Large intestine (tissue), 3 donors: Measurements from ENCODE around the gene SLC18A3. TPM values are rescaled to one million over a fixed set of nuclear protein-coding genes. Genes with fewer than 3 reads are reported as not detected.

ENCODE experiments used
- DNase-seq, 2 donors: peaks; one replicate each; pipeline versions ENCODE4 v3.0.0 to v3.0.0-alpha.2; 2013
- H3K27ac ChIP-seq: one replicate; pipeline ENCODE4 v1.5.1; 2013; ENCODE audit warnings: low read length
- H3K27me3 ChIP-seq: 2 replicates; pipeline ENCODE4 v1.6.1; 2013; ENCODE audit warnings: low read length; ENCODE audit not compliant: control insufficient read depth, insufficient read depth
- H3K36me3 ChIP-seq: 2 replicates; pipeline ENCODE4 v1.6.1; 2013; ENCODE audit warnings: low read length; ENCODE audit not compliant: control insufficient read depth, insufficient read depth
- H3K4me1 ChIP-seq: one replicate; pipeline ENCODE4 v1.6.1; 2013; ENCODE audit warnings: low read length; ENCODE audit not compliant: control insufficient read depth, insufficient read depth
- H3K4me3 ChIP-seq: one replicate; pipeline ENCODE4 v1.5.1; 2013; ENCODE audit warnings: low read length
- H3K9me3 ChIP-seq: one replicate; pipeline ENCODE4 v1.6.1; 2013; ENCODE audit warnings: mild to moderate bottlenecking, low read depth, low read length, moderate library complexity; ENCODE audit not compliant: control insufficient read depth
- WGBS: methylation state at CpG from one replicate; pipeline ENCODE4 v1.1.5; 2013; ENCODE audit warnings: low lambda C conversion rate; ENCODE audit not compliant: insufficient coverage; 5-methylcytosine and 5-hydroxymethylcytosine counted together
- polyA plus RNA-seq: library from polyadenylated mRNA; unstranded; fragments of 120-200 nt; gene quantifications from one replicate; pipeline ENCODE4 v1.2.1, GENCODE V29; 2013

SLC18A3 gene
- polyA plus RNA-seq, 1 donor, result 3.5 TPM

DNA sequence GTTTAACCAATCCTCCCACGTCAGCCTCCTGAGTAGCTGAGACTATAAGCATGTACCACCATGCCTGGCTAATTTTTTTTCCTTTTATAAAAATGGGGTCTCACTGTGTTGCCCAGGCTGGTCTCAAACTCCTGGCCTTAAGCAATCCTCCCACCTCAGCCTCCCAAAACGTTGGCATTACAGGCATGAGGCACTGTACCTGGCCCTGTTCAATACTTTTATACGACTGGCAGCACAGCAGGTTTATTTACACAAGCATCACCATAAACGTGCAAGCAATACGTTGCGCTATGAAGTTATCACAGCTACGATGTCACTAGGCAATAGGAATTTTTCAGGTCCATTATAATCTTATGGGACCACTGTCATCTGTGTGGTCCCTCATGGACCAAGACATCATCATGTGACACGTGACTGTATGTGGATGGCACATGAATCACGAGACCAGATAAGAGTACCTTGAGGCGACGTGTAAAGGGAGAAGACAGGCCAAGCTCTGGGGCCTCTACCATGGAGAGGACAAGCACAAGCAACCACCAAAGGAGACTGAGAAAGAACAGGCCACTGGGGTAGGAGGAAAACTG is 34.5 kb upstream of the SLC18A3 start:
- no peaks in the 10 kb centered on the region for H3K9me3 ChIP-seq
- WGBS, result 100% methylated on average over 1 of the region's 11 CpGs
- H3K27me3 ChIP-seq, result peaks cover 4% of the 10 kb centered on the region
- H3K4me1 ChIP-seq, result no peaks in the 10 kb centered on the region
- no peak overlapping the region for H3K4me3 ChIP-seq
- H3K27ac ChIP-seq, result no peak overlapping the region
- no peak for DNase-seq
- H3K36me3 ChIP-seq, result no peaks in the 10 kb centered on the region

DNA sequence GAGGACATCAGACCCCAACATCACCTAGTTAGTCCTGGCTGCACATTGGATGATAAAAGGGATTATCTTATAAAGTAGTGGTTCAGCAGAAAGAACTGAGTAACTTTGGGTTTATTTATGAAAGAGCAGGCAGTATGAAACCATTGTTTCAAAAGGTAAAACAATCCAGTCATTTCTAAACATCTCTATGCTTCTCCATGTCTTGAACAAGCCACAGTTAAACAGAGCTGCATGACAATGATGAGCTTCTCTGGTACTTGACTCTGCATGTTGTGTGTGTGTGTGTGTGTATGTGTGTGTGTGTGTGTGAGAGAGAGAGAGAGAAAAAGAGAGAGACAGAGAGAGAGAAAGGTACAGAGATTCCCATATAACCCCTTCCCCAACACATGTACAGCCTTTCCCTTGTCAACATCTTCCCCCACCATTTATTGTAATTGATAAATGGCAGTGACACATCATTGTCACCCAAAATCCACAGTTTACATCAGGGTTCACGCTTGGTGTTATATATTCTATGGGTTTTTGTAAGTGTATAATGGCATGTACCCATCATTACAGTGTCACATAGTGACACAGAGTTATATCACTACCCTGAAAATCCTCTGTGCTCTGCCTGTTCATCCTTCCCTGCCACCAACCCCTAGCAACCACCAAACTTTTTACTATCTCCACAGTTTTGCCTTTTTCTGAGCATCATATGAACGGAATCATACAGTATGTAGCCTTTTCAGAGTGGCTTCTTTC is 32.8 kb upstream of the SLC18A3 start:
- WGBS, result no CpG with 5 or more reads among the region's 2 CpGs
- DNase-seq, result no peak
- Histone ChIP-seq H3K27ac (no peak overlapping the region), H3K9me3 (no peaks in the 10 kb centered on the region), H3K4me3 (no peak overlapping the region), H3K36me3 (no peaks in the 10 kb centered on the region), H3K4me1 (no peaks in the 10 kb centered on the region), H3K27me3 (peaks cover 3% of the 10 kb centered on the region)

DNA sequence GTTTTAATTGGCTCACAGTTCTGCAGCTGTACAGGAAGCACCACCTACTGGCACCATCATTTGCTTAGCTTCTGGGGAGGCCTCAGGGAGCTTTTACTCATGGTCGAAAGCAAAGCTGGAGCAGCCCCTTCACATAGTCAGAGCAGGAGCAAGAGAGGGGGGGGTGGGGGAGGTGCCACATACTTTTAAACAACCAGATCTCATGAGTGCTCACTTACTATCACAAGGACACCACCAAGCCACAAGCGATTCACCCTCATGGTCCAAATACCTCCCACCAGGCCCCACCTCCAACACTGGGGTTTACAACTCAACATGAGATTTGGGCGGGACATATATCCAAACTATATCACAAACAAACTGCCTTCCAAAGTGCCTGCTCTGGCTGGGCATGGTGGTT is 31.7 kb upstream of the SLC18A3 start:
- Histone ChIP-seq H3K27me3 (no peaks in the 10 kb centered on the region), H3K4me3 (no peak overlapping the region), H3K4me1 (no peaks in the 10 kb centered on the region), H3K36me3 (no peaks in the 10 kb centered on the region), H3K9me3 (no peaks in the 10 kb centered on the region), H3K27ac (no peak overlapping the region)
- DNase-seq, result no peak
- WGBS, result no CpG with 5 or more reads among the region's 3 CpGs

DNA sequence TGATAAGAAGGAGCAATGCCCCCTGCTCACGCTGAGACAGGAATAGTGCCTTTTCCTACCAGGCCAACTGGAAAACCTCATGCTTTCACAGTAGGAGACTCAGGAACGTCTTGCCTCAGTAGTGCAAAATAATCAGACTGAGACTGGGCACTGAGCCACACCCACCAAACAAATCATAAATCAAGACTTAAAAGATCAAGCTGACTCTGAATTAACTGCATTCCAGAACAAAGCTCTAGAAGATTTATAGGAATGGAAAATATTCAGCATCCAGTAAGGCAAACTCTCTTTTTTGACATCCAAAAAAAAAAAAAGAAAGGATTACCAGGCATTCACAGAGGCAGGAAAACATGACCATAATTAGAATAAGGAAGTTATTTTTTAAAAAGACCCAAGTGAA is 30.5 kb upstream of the SLC18A3 start:
- Histone ChIP-seq H3K27me3 (no peaks in the 10 kb centered on the region), H3K4me3 (no peak overlapping the region), H3K36me3 (no peaks in the 10 kb centered on the region), H3K9me3 (no peaks in the 10 kb centered on the region), H3K4me1 (no peaks in the 10 kb centered on the region), H3K27ac (no peak overlapping the region)
- DNase-seq, result no peak
- WGBS, result no CpG with 5 or more reads among the region's 2 CpGs

DNA sequence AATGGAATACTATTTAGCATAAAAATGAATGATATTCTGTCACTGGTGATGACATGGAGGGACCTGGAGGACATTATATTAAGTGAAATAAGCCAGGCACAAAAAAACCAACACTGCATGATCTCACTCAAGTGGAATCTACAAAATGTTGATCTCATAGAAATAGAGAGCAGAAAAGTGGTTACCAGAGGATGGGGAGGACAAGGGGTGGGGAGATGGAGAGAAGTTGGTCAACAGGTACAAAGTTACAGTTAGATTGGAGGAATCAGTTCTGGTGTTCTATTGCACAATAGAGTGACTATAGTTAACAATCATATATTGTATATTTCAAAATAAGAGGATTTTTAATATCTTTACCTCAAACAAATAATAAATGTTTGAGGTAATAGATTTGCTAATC is 24.7 kb upstream of the SLC18A3 start:
- no peak for DNase-seq
- Histone ChIP-seq H3K9me3 (no peaks in the 10 kb centered on the region), H3K27me3 (peaks cover 4% of the 10 kb centered on the region), H3K27ac (no peak overlapping the region), H3K4me3 (no peak overlapping the region), H3K36me3 (no peaks in the 10 kb centered on the region), H3K4me1 (no peaks in the 10 kb centered on the region)

DNA sequence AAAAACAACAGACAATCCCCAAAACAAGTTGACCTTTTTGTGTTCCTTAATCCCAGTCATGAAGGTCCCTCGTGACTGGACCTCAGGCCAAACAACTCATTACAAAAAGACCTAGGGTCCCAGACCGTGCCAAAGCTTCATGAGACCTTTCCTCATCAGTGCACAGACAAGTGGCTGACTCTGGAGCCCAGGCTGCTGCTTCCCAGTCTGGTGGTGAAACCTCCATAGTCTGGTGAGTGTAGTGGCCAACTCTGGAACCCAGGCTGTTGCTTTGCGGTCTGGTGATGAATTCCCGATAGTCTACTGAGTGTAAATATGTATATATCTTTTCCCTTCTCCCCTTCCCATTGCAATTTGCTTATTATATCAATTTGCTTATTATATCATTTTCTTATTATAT is 22.1 kb upstream of the SLC18A3 start:
- Histone ChIP-seq H3K27me3 (peaks cover 6% of the 10 kb centered on the region), H3K9me3 (no peaks in the 10 kb centered on the region), H3K4me3 (no peak overlapping the region), H3K4me1 (no peaks in the 10 kb centered on the region), H3K27ac (no peak overlapping the region), H3K36me3 (no peaks in the 10 kb centered on the region)
- no peak for DNase-seq
- WGBS, result 86% methylated on average over 1 of the region's 4 CpGs

DNA sequence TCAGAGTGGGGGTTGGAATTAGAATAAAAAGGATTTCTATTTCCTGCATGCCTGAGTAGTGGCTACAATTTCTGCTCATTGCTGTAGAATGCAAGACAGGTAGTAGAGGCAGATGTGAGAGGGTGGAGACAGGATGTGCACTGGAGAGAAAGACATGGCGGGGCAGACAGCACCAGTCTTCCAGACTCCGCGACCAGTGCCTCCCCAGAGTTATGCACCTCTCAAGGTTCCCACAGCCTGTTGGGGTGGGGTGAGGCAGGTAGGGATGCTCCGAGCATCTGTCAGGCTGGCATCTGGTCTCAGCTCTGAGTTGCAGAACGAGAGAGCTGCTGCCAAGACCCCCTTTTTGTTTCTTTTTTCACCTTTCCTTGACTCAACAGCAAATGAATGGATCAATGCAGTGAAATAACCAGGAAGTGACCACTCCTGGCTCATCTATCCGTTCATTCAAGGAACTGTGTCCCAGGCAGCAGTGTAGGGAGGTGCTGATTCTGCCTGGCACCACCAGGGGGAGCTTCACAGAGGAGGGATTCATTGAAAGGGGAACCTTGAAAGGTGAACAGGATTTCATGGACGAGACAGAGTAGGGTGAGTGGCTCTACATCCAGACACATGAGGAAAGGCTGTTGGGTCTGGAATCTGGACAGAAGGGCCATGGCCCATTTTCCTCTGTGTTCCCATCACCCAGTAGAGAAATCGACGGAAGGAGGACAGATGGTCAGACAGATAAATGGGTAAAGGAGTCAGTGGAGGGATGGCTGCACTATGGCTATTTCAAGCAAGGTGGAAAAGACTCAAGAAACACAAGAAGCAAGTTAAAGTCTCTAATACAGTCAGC is 17.2 kb upstream of the SLC18A3 start:
- 40% methylated on average over 1 of the region's 9 CpGs for WGBS
- no peak overlapping the region for H3K4me3 ChIP-seq

DNA sequence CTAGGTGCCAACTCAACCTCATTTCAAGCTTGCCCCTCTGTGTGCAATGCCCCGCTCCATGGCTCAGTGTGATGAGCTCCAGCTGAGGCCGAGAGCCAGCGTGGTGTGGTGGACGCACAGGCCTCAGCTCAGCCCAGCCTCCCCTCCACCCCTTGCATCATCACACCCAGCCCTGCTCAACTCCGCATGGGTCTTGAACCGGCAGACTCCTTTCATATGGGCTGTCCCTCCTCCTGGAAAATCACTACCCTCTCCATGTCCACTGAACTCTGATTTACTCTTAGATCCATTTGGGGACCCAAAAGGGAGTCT is 16.6 kb upstream of the SLC18A3 start:
- Histone ChIP-seq H3K27me3 (peaks cover 6% of the 10 kb centered on the region), H3K4me3 (no peak overlapping the region), H3K9me3 (no peaks in the 10 kb centered on the region), H3K4me1 (no peaks in the 10 kb centered on the region), H3K27ac (no peak overlapping the region), H3K36me3 (no peaks in the 10 kb centered on the region)
- no CpG with 5 or more reads among the region's 6 CpGs for WGBS
- no peak for DNase-seq

More for the DNA sequence above, 17.2 kb upstream of the SLC18A3 start:
- H3K27ac ChIP-seq, result no peak overlapping the region
- peak; percentile 38 to 45 for DNase-seq
- H3K4me1 ChIP-seq, result no peaks in the 10 kb centered on the region
- H3K36me3 ChIP-seq, result no peaks in the 10 kb centered on the region
- H3K27me3 ChIP-seq, result peaks cover 6% of the 10 kb centered on the region
- no peaks in the 10 kb centered on the region for H3K9me3 ChIP-seq

DNA sequence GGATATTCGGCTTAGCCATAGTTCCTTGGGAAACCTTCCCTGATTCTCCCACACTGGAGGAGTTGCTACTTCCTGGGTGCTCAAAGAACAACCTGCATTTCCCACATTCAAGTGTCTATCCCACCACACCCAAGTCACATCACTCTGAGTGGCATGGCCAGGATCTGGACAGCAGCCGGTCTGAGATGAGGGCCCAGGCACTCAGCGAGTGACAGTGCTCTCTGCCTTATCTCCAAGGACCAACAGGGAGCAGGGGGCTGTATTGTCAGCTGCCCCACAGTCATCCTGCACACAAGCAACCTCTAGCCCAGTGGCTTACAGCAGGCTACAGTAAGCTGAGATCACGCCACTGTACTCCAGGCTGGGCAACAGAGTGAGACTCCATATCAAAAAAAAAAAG is 16.1 kb upstream of the SLC18A3 start:
- Histone ChIP-seq H3K9me3 (no peaks in the 10 kb centered on the region), H3K36me3 (no peaks in the 10 kb centered on the region), H3K4me3 (no peak overlapping the region), H3K4me1 (no peaks in the 10 kb centered on the region), H3K27me3 (peaks cover 6% of the 10 kb centered on the region), H3K27ac (no peak overlapping the region)
- no CpG with 5 or more reads among the region's 4 CpGs for WGBS
- no peak for DNase-seq

DNA sequence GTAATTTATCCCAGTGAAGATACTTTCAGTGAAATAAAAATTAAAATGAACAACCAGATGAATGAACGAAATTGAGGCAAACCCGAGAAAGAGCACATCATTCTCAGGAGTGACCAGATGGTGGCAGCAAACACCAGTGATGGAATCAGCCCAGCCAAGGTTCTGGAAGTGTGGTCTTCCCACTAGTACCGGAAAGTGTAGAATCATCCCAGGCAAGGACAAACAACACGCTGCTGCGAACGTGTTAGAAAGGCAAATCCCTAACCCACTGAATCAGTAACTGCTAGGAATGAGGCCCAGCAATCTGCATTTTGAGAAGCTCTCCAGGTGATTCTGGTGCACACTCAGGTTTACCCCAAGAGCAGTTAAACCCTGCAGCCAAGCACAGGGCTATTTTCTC is 15.5 kb upstream of the SLC18A3 start:
- Histone ChIP-seq H3K9me3 (no peaks in the 10 kb centered on the region), H3K27ac (no peak overlapping the region), H3K36me3 (no peaks in the 10 kb centered on the region), H3K4me3 (no peak overlapping the region), H3K27me3 (peaks cover 5% of the 10 kb centered on the region), H3K4me1 (no peaks in the 10 kb centered on the region)
- WGBS, result no CpG with 5 or more reads among the region's 6 CpGs
- DNase-seq, result peak; percentile 36 to 40
